WERI-Rb-1 (cell line): Measurements from ENCODE around the gene PCDHGB4.

ENCODE experiments used
- DNase-seq: peaks from one replicate; pipeline ENCODE4 v3.0.0-alpha.2; 2020
- H3K27ac ChIP-seq: fragments of 250-450 bp; sonication (Bioruptor Pico); 2 replicates; pipeline ENCODE4 v1.5.1; 2020; ENCODE audit warnings: mild to moderate bottlenecking, moderate library complexity
- H3K27me3 ChIP-seq: fragments of 250-450 bp; sonication (Bioruptor Pico); 2 replicates; pipeline ENCODE4 v1.5.1; 2021; ENCODE audit warnings: mild to moderate bottlenecking, low read depth, moderate library complexity; ENCODE audit not compliant: insufficient read depth, severe bottlenecking
- H3K36me3 ChIP-seq: fragments of 250-450 bp; sonication (Bioruptor Pico); 2 replicates; pipeline ENCODE4 v1.5.1; 2020; ENCODE audit warnings: mild to moderate bottlenecking, moderate library complexity
- H3K4me3 ChIP-seq: 2 replicates; pipeline ENCODE4 v1.5.1; 2011; ENCODE audit warnings: low read depth, mild to moderate bottlenecking, control low read depth, low read length
- H3K9me3 ChIP-seq: fragments of 250-450 bp; sonication (Bioruptor Pico); 2 replicates; pipeline ENCODE4 v1.5.1; 2021; ENCODE audit warnings: mild to moderate bottlenecking, moderate library complexity; ENCODE audit not compliant: severe bottlenecking
- CTCF ChIP-seq: IDR thresholded peaks from 2 replicates; pipeline ENCODE4 v1.5.1; 2011; ENCODE audit warnings: low read depth, mild to moderate bottlenecking, control low read depth, inconsistent platforms, low read length

PCDHGB4 gene

DNA sequence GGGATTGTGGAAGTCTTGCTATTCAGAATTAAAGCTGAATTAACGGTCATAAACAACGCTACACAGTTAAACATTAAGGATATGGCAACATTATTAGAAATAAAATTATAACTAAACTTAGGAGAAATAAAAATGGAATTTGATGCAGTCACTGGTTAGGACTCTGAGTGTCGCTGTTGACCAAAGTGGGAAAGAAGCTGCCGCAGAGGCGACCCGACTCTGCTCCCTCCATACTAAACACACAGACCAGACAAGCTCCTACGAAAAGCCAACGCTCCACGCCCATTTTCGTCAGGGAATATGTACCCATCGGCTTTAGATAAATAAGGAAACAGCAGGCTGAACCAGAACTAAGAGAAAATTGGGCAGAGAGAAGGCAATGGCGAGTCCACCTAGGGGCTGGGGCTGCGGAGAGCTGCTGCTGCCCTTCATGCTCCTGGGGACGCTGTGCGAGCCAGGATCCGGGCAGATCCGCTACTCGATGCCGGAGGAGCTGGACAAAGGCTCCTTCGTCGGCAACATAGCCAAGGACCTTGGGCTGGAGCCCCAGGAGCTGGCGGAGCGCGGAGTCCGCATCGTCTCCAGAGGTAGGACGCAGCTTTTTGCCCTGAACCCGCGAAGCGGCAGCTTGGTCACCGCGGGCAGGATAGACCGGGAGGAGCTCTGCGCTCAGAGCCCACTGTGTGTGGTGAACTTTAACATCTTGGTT, 23.4 kb upstream of the PCDHGB4 start, which contains the start of gene PCDHGA5:
TSS of gene PCDHGA5 (plus strand) at position 211 of the 709 bp plus-strand sequence. CDS start at position 380, 169 bp downstream.
- no peaks in the 10 kb centered on the region for H3K27me3 ChIP-seq
- no peak for TF ChIP-seq CTCF
- H3K4me3 ChIP-seq: no peak within 1 kb of the TSS
- no peaks in the 10 kb centered on the region for H3K36me3 ChIP-seq
- no peak for DNase-seq
- no peak within 1 kb of the TSS for H3K27ac ChIP-seq
- peaks cover 20% of the 10 kb centered on the region for H3K9me3 ChIP-seq

DNA sequence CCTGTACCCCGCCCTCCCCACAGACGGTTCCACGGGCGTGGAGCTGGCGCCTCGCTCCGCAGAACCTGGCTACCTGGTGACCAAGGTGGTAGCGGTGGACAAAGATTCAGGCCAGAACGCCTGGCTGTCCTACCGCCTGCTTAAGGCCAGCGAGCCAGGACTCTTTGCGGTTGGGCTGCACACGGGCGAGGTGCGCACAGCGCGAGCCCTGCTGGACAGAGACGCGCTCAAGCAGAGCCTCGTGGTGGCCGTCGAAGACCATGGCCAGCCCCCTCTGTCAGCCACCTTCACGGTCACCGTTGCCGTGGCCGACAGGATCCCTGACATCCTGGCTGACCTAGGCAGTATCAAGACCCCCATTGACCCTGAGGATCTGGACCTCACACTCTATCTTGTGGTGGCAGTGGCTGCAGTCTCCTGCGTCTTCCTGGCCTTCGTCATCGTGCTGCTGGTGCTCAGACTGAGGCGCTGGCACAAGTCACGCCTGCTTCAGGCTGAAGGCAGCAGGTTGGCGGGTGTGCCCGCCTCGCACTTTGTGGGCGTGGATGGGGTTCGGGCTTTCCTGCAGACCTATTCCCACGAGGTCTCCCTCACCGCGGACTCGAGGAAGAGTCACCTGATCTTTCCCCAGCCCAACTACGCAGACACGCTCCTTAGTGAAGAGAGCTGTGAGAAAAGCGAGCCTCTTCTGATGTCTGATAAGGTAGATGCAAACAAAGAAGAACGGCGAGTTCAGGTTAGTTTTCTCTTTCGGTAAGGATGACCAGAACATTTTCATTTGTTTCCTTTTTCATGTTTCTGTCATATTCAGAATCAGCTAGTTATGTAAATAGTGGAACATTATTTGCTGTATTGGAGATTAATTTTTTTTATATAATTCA, 21.2 kb upstream of the PCDHGB4 start:
- H3K27ac ChIP-seq: no peak overlapping the region
- no peaks in the 10 kb centered on the region for H3K36me3 ChIP-seq
- H3K27me3 ChIP-seq: no peaks in the 10 kb centered on the region
- H3K9me3 ChIP-seq: peaks cover 23% of the 10 kb centered on the region
- TF ChIP-seq CTCF: no peak
- no peak overlapping the region for H3K4me3 ChIP-seq
- no peak for DNase-seq

DNA sequence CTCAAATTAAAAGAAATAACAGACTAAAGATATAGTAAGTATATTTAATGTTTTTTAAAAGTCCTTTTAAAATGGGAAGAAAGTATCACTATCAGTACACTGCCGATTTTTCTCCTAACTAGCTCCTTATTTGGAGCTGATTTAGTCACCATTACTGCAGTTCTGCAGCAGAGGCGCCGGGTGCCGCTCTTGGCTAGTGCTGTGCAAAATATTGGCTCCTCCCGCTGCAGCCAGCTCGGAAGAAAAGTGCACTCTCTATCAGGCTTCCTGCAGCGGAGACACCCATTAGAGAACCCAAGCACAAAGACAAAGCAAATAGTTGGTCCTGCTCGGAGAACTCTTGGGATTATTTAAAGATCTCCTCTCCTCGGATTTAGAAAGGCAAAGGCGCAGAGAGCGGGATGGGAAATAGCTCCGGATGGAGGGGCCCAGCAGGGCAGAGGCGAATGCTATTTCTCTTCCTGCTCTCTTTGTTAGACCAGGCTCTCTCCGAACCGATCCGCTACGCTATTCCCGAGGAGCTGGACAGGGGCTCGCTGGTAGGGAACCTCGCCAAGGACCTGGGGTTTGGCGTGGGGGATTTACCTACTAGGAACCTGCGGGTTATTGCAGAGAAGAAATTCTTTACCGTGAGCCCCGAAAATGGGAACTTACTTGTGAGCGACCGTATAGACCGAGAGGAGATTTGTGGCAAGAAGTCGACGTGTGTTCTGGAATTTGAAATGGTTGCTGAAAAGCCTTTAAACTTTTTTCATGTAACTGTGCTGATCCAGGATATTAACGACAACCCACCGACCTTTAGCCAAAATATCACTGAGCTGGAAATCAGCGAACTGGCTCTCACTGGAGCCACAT, 17.3 kb upstream of the PCDHGB4 start, which contains the start of gene PCDHGB3:
TSS of gene PCDHGB3 (plus strand) at position 249 of the 855 bp plus-strand sequence. CDS start at position 402, 153 bp downstream.
- Histone ChIP-seq H3K36me3 (no peaks in the 10 kb centered on the region), H3K27me3 (no peaks in the 10 kb centered on the region), H3K9me3 (peaks cover 28% of the 10 kb centered on the region), H3K4me3 (no peak within 1 kb of the TSS), H3K27ac (no peak within 1 kb of the TSS)
- TF ChIP-seq CTCF: no peak
- DNase-seq: no peak

DNA sequence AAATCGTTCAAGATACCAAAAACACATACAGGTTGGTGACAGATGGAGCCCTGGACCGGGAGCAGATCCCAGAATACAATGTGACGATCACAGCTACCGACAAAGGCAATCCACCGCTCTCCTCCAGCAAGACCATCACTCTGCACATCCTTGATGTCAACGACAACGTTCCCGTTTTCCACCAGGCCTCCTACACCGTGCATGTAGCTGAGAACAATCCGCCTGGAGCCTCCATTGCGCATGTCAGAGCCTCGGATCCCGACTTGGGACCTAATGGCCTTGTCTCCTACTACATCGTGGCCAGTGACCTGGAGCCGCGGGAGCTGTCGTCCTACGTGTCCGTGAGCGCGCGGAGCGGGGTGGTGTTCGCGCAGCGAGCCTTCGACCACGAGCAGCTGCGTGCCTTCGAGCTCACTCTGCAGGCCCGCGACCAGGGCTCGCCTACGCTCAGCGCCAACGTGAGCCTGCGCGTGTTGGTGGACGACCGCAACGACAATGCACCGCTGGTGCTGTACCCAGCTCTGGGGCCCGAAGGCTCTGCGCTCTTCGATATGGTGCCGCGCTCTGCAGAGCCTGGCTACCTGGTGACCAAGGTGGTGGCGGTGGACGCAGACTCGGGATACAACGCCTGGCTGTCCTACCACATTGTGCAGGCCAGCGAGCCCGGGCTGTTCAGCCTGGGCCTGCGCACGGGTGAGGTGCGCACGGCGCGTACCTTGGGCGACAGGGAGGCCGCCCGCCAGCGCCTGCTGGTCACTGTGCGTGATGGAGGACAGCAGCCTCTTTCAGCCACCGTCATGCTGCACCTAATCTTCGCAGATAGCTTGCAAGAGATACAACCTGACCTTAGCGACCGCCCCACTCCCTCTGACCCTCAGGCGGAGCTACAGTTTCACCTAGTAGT, 15.7 kb upstream of the PCDHGB4 start:
- DNase-seq: no peak
- TF ChIP-seq CTCF: no peak
- peaks cover 30% of the 10 kb centered on the region for H3K9me3 ChIP-seq
- no peaks in the 10 kb centered on the region for H3K27me3 ChIP-seq
- no peak overlapping the region for H3K27ac ChIP-seq
- H3K36me3 ChIP-seq: no peaks in the 10 kb centered on the region
- no peak overlapping the region for H3K4me3 ChIP-seq
